ENCODE measurements around the gene GNB3. TPM values are rescaled to one million over a fixed set of nuclear protein-coding genes. Genes with fewer than 3 reads are reported as not detected.
A peak's percentile ranks its signal among the peaks of the same experiment; 100 is the strongest.

Gene GNB3
- total and polyA plus RNA-seq, 2 of the 4 experiments (the other 2 are of a cell fraction) = 0.72 to 20.5 TPM

DNA sequence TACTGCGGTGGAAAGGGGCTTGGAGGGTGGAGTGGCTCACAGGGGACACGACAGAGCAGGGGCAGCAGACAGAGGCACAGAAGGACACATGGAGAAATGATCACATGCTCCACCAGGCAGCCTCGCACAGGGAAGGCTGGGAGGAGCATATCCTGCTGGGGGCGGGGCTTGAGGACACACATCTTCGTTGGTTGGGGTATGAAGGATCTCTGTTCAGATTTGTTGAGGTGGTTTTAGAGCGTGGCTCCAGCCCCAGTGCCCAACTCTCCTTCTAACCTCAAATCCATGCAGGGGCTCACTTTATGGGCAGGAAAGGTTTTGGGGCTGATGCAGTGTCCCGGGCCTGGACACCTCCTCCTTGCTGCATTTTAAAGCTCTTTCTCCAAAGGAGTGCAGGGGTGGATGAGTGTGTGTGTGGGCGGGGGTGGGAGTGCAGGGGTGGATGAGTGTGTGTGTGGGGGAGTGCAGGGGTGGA lies 13.3 kb upstream of the GNB3 start:
- no TSS peak for BruUV-seq (replicated peaks)
- H3K9ac ChIP-seq (ENCODE audit: low read depth, low read length) = peak overlapping the region; percentile 55
- ATAC-seq (ENCODE audit: low read depth) = peak; percentile 56

More for the DNA sequence above, 13.3 kb upstream of the GNB3 start:
- no peaks in the 10 kb centered on the region; the same call in 1 of the 2 replicates for H3K27me3 ChIP-seq (ENCODE audit: control insufficient read depth, insufficient read depth, low read length)
- H4K8ac ChIP-seq (ENCODE audit: low read depth in 2 of 2, low read length in 2 of 2) = peak overlapping the region; percentile 3 to 89
- peaks cover 6% of the 10 kb centered on the region for H3K9me1 ChIP-seq (ENCODE audit: insufficient read depth, low read length)
- peaks cover 9% of the 10 kb centered on the region; the same call in 1 of the 2 replicates for H4K20me1 ChIP-seq (ENCODE audit: insufficient read depth, low read length)
- H3K4me2 ChIP-seq (ENCODE audit: low read depth, low read length) = peak overlapping the region; percentile 80
- peak; percentile 71; the same call in 1 of the 2 replicates for TF ChIP-seq MXI1 (IDR thresholded peaks at IDR 0.05; ENCODE audit: borderline replicate concordance, low read depth, low read length)
- TF ChIP-seq, protein P1, sequence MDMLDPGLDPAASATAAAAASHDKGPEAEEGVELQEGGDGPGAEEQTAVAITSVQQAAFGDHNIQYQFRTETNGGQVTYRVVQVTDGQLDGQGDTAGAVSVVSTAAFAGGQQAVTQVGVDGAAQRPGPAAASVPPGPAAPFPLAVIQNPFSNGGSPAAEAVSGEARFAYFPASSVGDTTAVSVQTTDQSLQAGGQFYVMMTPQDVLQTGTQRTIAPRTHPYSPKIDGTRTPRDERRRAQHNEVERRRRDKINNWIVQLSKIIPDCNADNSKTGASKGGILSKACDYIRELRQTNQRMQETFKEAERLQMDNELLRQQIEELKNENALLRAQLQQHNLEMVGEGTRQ (IDR thresholded peaks at IDR 0.05; ENCODE audit: low read depth, low read length) = peak; percentile 85
- TF ChIP-seq, protein P2, sequence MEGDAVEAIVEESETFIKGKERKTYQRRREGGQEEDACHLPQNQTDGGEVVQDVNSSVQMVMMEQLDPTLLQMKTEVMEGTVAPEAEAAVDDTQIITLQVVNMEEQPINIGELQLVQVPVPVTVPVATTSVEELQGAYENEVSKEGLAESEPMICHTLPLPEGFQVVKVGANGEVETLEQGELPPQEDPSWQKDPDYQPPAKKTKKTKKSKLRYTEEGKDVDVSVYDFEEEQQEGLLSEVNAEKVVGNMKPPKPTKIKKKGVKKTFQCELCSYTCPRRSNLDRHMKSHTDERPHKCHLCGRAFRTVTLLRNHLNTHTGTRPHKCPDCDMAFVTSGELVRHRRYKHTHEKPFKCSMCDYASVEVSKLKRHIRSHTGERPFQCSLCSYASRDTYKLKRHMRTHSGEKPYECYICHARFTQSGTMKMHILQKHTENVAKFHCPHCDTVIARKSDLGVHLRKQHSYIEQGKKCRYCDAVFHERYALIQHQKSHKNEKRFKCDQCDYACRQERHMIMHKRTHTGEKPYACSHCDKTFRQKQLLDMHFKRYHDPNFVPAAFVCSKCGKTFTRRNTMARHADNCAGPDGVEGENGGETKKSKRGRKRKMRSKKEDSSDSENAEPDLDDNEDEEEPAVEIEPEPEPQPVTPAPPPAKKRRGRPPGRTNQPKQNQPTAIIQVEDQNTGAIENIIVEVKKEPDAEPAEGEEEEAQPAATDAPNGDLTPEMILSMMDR (conservative IDR thresholded peaks at IDR 0.05; ENCODE audit: low read depth, low read length) = no peak
- CTCF ChIA-PET = no interaction called here
- no peak overlapping the region for H4K5ac ChIP-seq (ENCODE audit: low read depth, low read length)
- no peak overlapping the region for H2BK15ac ChIP-seq (ENCODE audit: low read depth, low read length)
- peak overlapping the region; percentile 83; the same call in 1 of the 2 replicates for H3K23ac ChIP-seq (ENCODE audit: low read depth, low read length)
- peak overlapping the region; percentile 63 for H3K27ac ChIP-seq (ENCODE audit: insufficient read depth, low read length)
- POLR2A ChIA-PET (ENCODE audit: unreplicated experiment) = interaction anchor here (0.8 kb wide), 1 partner anchor 257 kb away, joined by 3 read pairs; no protein-coding TSS in a partner anchor
- H2BK120ac ChIP-seq (ENCODE audit: low read depth, low read length) = peak overlapping the region; percentile 85; the same call in 1 of the 2 replicates
- H4K91ac ChIP-seq (ENCODE audit: insufficient read depth, low read depth, low read length) = peak overlapping the region; percentile 88
- H3K36me3 ChIP-seq (ENCODE audit: control insufficient read depth, insufficient read depth, low read length) = peaks cover 21% of the 10 kb centered on the region
- H2BK20ac ChIP-seq (ENCODE audit: low read depth, low read length) = no peak overlapping the region
- DNase-seq = peak; percentile 79
- in situ Hi-C loops (cut with MboI; ENCODE audit: low sequenced_read_pairs) (loop anchor here (5.0 to 10.0 kb wide), 2 partner anchors 75 to 213 kb away; partner anchors contain the start of gene MLF2), dilution Hi-C loops (cut with HindIII; ENCODE audit: low sequenced_read_pairs, unreplicated experiment) (no loop called here), intact Hi-C loops (cut with micrococcal nuclease) (loop anchor here (5.0 kb wide), 1 partner anchor 140 kb away; the partner anchor contains the start of gene ZNF384)
- H3K56ac ChIP-seq (ENCODE audit: extremely low read depth, insufficient read depth, low read length) = no peak overlapping the region
- peak overlapping the region; percentile 71 for H2BK5ac ChIP-seq (ENCODE audit: low read depth, low read length, poor library complexity, severe bottlenecking)
- no peak overlapping the region for H3K18ac ChIP-seq (ENCODE audit: low read depth, low read length)
- peaks cover 15% of the 10 kb centered on the region for H3K4me1 ChIP-seq (ENCODE audit: control insufficient read depth, insufficient read depth, low read length)
- no peaks in the 10 kb centered on the region for H3K9me3 ChIP-seq (ENCODE audit: control insufficient read depth, insufficient read depth, low read length)
- H3K4ac ChIP-seq (ENCODE audit: low read depth, low read length) = peak overlapping the region; percentile 97
- WGBS, 2 experiments (ENCODE audit: extremely low coverage in 2 of 2, insufficient read length in 1 of 2) = no CpG with 5 or more reads among the region's 8 CpGs
- H3K14ac ChIP-seq (replicated peaks; ENCODE audit: low read depth, low read length) = peak overlapping the region; percentile 98
- peaks cover 11 to 66% of the 10 kb centered on the region in 2 experiments for H3K79me1 ChIP-seq (ENCODE audit: low read depth in 1 of 2, low read length in 2 of 2)
- H2AK5ac ChIP-seq (ENCODE audit: low read depth, low read length) = peak overlapping the region; percentile 97
- no peak overlapping the region for H3K4me3 ChIP-seq (ENCODE audit: insufficient read depth, low read depth, low read length)
- peak overlapping the region; percentile 93 for H2AK9ac ChIP-seq (replicated peaks; ENCODE audit: low read depth, low read length, poor library complexity)
- peak overlapping the region; percentile 89 for H2AFZ ChIP-seq (replicated peaks; ENCODE audit: low read length, poor library complexity)
